Kidney (tissue), 14 donors: Measurements from ENCODE around the gene JADE3. TPM values are rescaled to one million over a fixed set of nuclear protein-coding genes. Genes with fewer than 3 reads are reported as not detected.

Experiments
- DNase-seq, 5 donors: peaks; one replicate each; pipeline ENCODE4 v3.0.0-alpha.2; 2013 to 2020
- FAIRE-seq: peaks from 2 replicates; lab custom pipeline; 2012; peaks lifted over from hg19 to GRCh38; lab: Jason Lieb, UNC
- H3K27ac ChIP-seq, 2 donors: one replicate each; pipeline ENCODE4 v1.7.0; 2013; ENCODE audit warnings: low read depth in 2 of 2, low read length in 2 of 2, inconsistent platforms in 1 of 2
- H3K27me3 ChIP-seq: one replicate; pipeline ENCODE4 v1.7.1; 2013; ENCODE audit warnings: low read length, inconsistent platforms; ENCODE audit not compliant: control insufficient read depth, insufficient read depth
- H3K36me3 ChIP-seq, 3 donors: one replicate each; pipeline versions ENCODE4 v1.7.0 to v1.7.1; 2013; ENCODE audit warnings: low read length in 3 of 3, control low read depth in 1 of 3, inconsistent platforms in 1 of 3; ENCODE audit not compliant: insufficient read depth in 3 of 3, control insufficient read depth in 2 of 3
- H3K4me1 ChIP-seq, 3 donors: one replicate each; pipeline versions ENCODE4 v1.7.0 to v1.7.1; 2013; ENCODE audit warnings: low read length in 3 of 3, inconsistent platforms in 1 of 3, low read depth in 1 of 3; ENCODE audit not compliant: control insufficient read depth in 2 of 3, insufficient read depth in 2 of 3
- H3K4me3 ChIP-seq, 3 donors: one replicate each; pipeline versions ENCODE4 v1.7.0 to v1.8.1; 2013; ENCODE audit warnings: low read length in 3 of 3, control low read depth in 1 of 3, inconsistent platforms in 1 of 3
- H3K9ac ChIP-seq, 3 donors: one replicate each; pipeline versions ENCODE4 v1.7.0 to v1.7.1; 2013; ENCODE audit warnings: low read length in 3 of 3, control low read depth in 1 of 3, inconsistent platforms in 1 of 3
- H3K9me3 ChIP-seq, 3 donors: one replicate each; pipeline versions ENCODE4 v1.7.0 to v1.7.1; 2013; ENCODE audit warnings: low read length in 3 of 3, control low read depth in 1 of 3, inconsistent platforms in 1 of 3; ENCODE audit not compliant: control insufficient read depth in 2 of 3, insufficient read depth in 1 of 3
- CTCF ChIP-seq: IDR thresholded peaks from 3 replicates; pipeline ENCODE4 v1.5.1; 2012; ENCODE audit warnings: mild to moderate bottlenecking, moderate library complexity, borderline replicate concordance; ENCODE audit not compliant: insufficient read depth; ENCODE audit errors: extremely low read depth
- intact Hi-C: fragments of 100-400 bp; cut with DNase I; formaldehyde crosslinking; loops from one replicate; pipeline ENCODE4 v1.11.1; 2022
- polyA plus RNA-seq: library from polyadenylated mRNA; stranded (reverse); fragments of 350-450 nt; fragmentation: Illumina TruSeq; extraction: RNeasy Lipid Tissue Mini Kit (QIAGEN cat#74804); gene quantifications from one replicate; pipeline ENCODE4 v1.2.3, GENCODE V29; 2014; ENCODE audit warnings: low read depth, low replicate concordance; ENCODE audit not compliant: insufficient read depth
- total RNA-seq: library from RNA; stranded (reverse); fragmentation: NEBNext Ultra II Directional; extraction: Animal tissue kit (Norgen Biotek cat#: 25700); gene quantifications from one replicate; pipeline ENCODE4 v1.2.1, GENCODE V29; 2021
- donor health status: control.
- donor health status: control.
- donor health status: control.
- donor health status: control.
- donor health status: control.
- donor health status: DM: yes; HTN: yes; CAD: no.
- donor health status: Normal renal cell carcinoma (clear cell type).

Gene JADE3
- total and polyA plus RNA-seq, 2 donors from 2014 or later: 3.2 to 13.1 TPM

- no peaks in the 10 kb centered on the region for H3K27me3 ChIP-seq
- no peak overlapping the region for H3K9ac ChIP-seq
- FAIRE-seq (no peak), DNase-seq (no peak)
- H3K4me3 ChIP-seq: no peak overlapping the region
- intact Hi-C loops: no loop called here
- no peak for TF ChIP-seq CTCF
- no peaks in the 10 kb centered on the region for H3K36me3 ChIP-seq
- no peaks in the 10 kb centered on the region for H3K4me1 ChIP-seq
- no peak overlapping the region for H3K27ac ChIP-seq
- no peaks in the 10 kb centered on the region for H3K9me3 ChIP-seq
Measured at GRCh38 chrX:47068214-47068613, 156.0 kb downstream of the JADE3 start.

GRCh38 chrX:47068720-47069119, 156.5 kb downstream of the JADE3 start:
- Histone ChIP-seq H3K9ac (no peak overlapping the region), H3K4me3 (no peak overlapping the region), H3K36me3 (no peaks in the 10 kb centered on the region), H3K4me1 (no peaks in the 10 kb centered on the region), H3K9me3 (no peaks in the 10 kb centered on the region), H3K27ac (no peak overlapping the region), H3K27me3 (no peaks in the 10 kb centered on the region)
- intact Hi-C loops: no loop called here
- no peak for FAIRE-seq
- no peak for DNase-seq
- no peak for TF ChIP-seq CTCF

GRCh38 chrX:47078129-47079043, 166.2 kb downstream of the JADE3 start, which contains the start of gene RGN:
TSS of gene RGN (plus strand) at chrX:47078443. CDS start at chrX:47081145, 2,702 bp downstream.
- peak within 1 kb of the TSS in 2 of 3 donors; percentile 49 to 55 for H3K4me3 ChIP-seq
- no peaks in the 10 kb centered on the region for H3K27me3 ChIP-seq
- intact Hi-C loops: no loop called here
- FAIRE-seq: no peak
- H3K9ac ChIP-seq: peak within 1 kb of the TSS in 1 of 3 donors; percentile 46
- H3K4me1 ChIP-seq: no peaks in the 10 kb centered on the region
- no peaks in the 10 kb centered on the region for H3K9me3 ChIP-seq
- H3K36me3 ChIP-seq: no peaks in the 10 kb centered on the region
- no peak for TF ChIP-seq CTCF
- peak; percentile 17 to 73 (median 36) for DNase-seq
- peak within 1 kb of the TSS; percentile 28 to 67 for H3K27ac ChIP-seq
